Central memory CD8-positive, alpha-beta T cell (primary cell): ENCODE results near the gene PRDM16.

ENCODE experiments used
- ATAC-seq: fragments of 150-1000 bp; cut with Tn5 transposase; replicated peaks from 2 replicates; pipeline ENCODE4 v1.10.0; 2022; ENCODE audit warnings: mild to moderate bottlenecking, moderate FRiP score, moderate number of reproducible peaks; ENCODE audit not compliant: poor library complexity, severe bottlenecking; ENCODE audit errors: extremely low read depth
- DNase-seq, 2 donors: peaks; one replicate each; pipeline ENCODE4 v3.0.0; 2021; ENCODE audit warnings: low spot score in 2 of 2
- H3K27ac Mint-ChIP-seq: one replicate; pipeline ENCODE4 v1.8.0; 2022; ENCODE audit warnings: low read depth, mild to moderate bottlenecking, moderate library complexity, mixed read lengths
- H3K27me3 Mint-ChIP-seq: one replicate; pipeline ENCODE4 v1.8.0; 2022; ENCODE audit warnings: mixed read lengths
- H3K36me3 Mint-ChIP-seq: one replicate; pipeline ENCODE4 v1.8.0; 2022; ENCODE audit warnings: mild to moderate bottlenecking, moderate library complexity, mixed read lengths; ENCODE audit not compliant: insufficient read depth
- H3K4me1 Mint-ChIP-seq: one replicate; pipeline ENCODE4 v1.8.0; 2022; ENCODE audit warnings: mixed read lengths
- H3K4me3 Mint-ChIP-seq: one replicate; pipeline ENCODE4 v1.8.0; 2022; ENCODE audit warnings: mild to moderate bottlenecking, moderate library complexity, mixed read lengths
- H3K9me3 Mint-ChIP-seq: one replicate; pipeline ENCODE4 v1.8.0; 2022; ENCODE audit warnings: mixed read lengths

The PRDM16 gene

GRCh38 chr1:3432306-3432705 is 363.3 kb downstream of the PRDM16 start:
- H3K27ac Mint-ChIP-seq = no peak overlapping the region
- H3K9me3 Mint-ChIP-seq = no peaks in the 10 kb centered on the region
- no peaks in the 10 kb centered on the region for H3K4me1 Mint-ChIP-seq
- DNase-seq = no peak
- H3K36me3 Mint-ChIP-seq = no peaks in the 10 kb centered on the region
- ATAC-seq = no peak
- H3K27me3 Mint-ChIP-seq = no peaks in the 10 kb centered on the region
- no peak overlapping the region for H3K4me3 Mint-ChIP-seq

- no peaks in the 10 kb centered on the region for H3K9me3 Mint-ChIP-seq
- no peaks in the 10 kb centered on the region for H3K4me1 Mint-ChIP-seq
These were observed 364.1 kb downstream of the PRDM16 start for GRCh38 chr1:3433076-3433475.

GRCh38 chr1:3433596-3434320 is 364.8 kb downstream of the PRDM16 start:
- no peaks in the 10 kb centered on the region for H3K27me3 Mint-ChIP-seq
- no peak overlapping the region for H3K4me3 Mint-ChIP-seq
- DNase-seq (no peak), ATAC-seq (no peak)
- H3K4me1 Mint-ChIP-seq = no peaks in the 10 kb centered on the region
- H3K27ac Mint-ChIP-seq = no peak overlapping the region
- H3K36me3 Mint-ChIP-seq = no peaks in the 10 kb centered on the region
- H3K9me3 Mint-ChIP-seq = no peaks in the 10 kb centered on the region

More at GRCh38 chr1:3433076-3433475, 364.1 kb downstream of the PRDM16 start:
- no peak overlapping the region for H3K4me3 Mint-ChIP-seq
- H3K27ac Mint-ChIP-seq = no peak overlapping the region
- no peak for ATAC-seq
- no peaks in the 10 kb centered on the region for H3K36me3 Mint-ChIP-seq
- no peaks in the 10 kb centered on the region for H3K27me3 Mint-ChIP-seq
- no peak for DNase-seq

DNA sequence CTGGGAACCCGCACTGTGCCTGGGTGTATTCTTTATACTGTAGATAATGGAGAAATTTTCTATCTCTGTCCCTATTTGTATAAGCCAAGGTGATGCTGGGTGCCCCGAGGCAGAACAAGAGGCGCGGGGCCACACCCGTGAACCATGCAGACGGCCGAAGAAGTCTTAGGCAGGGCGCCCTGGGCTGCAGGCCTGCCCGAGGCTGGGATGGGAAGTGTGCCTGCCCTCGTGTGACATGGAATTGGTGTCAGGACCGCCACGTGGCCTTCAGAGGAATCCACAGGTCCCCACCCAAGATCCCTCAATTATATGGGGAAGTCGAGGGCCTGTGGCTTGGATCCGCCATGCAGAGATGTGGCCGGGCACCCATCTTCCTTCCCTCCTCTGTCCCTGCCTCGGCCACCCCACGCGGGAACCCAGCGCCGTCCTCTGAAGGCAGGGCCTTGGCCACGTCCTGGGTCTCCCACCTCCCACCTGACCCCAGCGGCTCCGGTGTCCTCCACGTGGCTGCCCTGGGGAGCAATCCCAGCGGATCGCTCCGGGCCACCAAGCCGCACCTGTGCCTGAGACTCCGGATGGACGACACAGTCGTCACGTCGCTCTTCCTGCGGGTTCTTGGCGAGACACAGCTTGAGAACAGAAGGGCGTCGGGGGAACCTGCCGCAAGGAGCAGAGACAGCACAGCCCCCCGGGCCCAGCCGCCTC is 365.6 kb downstream of the PRDM16 start:
- Mint-ChIP-seq H3K4me1 (no peaks in the 10 kb centered on the region), H3K27me3 (no peaks in the 10 kb centered on the region), H3K4me3 (no peak overlapping the region), H3K27ac (no peak overlapping the region), H3K36me3 (no peaks in the 10 kb centered on the region), H3K9me3 (no peaks in the 10 kb centered on the region)
- DNase-seq = no peak
- ATAC-seq = no peak

GRCh38 chr1:3435666-3436065 is 366.7 kb downstream of the PRDM16 start:
- no peaks in the 10 kb centered on the region for H3K9me3 Mint-ChIP-seq
- H3K27ac Mint-ChIP-seq = no peak overlapping the region
- DNase-seq = no peak
- no peaks in the 10 kb centered on the region for H3K4me1 Mint-ChIP-seq
- no peaks in the 10 kb centered on the region for H3K36me3 Mint-ChIP-seq
- no peak for ATAC-seq
- no peak overlapping the region for H3K4me3 Mint-ChIP-seq
- peaks cover 7% of the 10 kb centered on the region for H3K27me3 Mint-ChIP-seq

- Mint-ChIP-seq H3K36me3 (no peaks in the 10 kb centered on the region), H3K9me3 (no peaks in the 10 kb centered on the region), H3K27me3 (peaks cover 14% of the 10 kb centered on the region), H3K4me1 (no peaks in the 10 kb centered on the region), H3K27ac (no peak overlapping the region), H3K4me3 (no peak overlapping the region)
- no peak for DNase-seq
- ATAC-seq = no peak
These were observed 367.4 kb downstream of the PRDM16 start for GRCh38 chr1:3436451-3436850.

DNA sequence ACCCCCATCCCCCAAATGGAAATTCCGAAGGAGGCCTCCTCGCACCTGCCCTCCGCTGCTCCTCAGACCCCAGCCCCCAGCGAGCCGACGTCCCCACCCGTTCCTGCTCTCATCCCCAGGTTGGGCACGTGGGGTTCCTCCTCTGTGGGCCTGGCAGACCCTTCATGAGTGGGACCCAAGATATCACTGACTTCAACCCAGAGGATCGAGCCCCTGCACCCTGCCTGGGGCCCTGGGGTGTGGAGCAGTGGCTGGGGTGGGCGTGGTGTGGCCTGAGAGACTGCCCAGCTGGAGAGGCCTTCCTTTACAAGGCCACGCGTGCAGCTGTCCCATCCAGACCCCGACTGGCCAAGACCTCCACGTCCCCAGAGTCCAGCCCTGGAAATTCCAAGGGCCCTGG is 367.9 kb downstream of the PRDM16 start:
- ATAC-seq (no peak), DNase-seq (no peak)
- peaks cover 19% of the 10 kb centered on the region for H3K27me3 Mint-ChIP-seq
- no peaks in the 10 kb centered on the region for H3K36me3 Mint-ChIP-seq
- no peaks in the 10 kb centered on the region for H3K4me1 Mint-ChIP-seq
- H3K4me3 Mint-ChIP-seq = no peak overlapping the region
- H3K27ac Mint-ChIP-seq = no peak overlapping the region
- H3K9me3 Mint-ChIP-seq = no peaks in the 10 kb centered on the region

DNA sequence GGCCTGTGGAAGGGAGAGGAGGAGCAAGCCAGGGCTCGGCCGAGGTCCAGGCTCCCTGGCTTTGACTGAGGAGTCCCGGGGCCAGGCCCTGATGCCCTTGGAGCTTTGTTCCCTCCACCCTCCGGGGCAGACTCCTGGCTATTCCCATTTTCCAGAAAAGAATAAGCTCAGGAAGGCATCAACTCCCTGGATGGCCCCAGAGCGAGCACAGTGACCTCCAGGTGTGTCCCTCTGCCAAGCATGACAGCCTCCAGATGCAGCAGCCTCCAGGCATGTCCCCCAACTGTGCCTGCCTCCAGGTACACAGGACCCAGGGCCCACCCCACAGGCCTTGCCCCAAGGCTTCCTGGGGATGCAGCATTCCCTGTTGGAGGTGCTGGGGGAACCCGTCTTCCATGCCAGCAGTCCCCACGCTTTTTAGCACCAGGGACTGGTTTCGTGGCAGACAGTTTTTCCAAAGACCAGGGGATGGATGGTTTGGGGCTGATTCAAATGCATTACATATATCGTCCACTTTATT is 369.7 kb downstream of the PRDM16 start:
- no peak overlapping the region for H3K4me3 Mint-ChIP-seq
- no peak overlapping the region for H3K27ac Mint-ChIP-seq
- no peak for DNase-seq
- H3K9me3 Mint-ChIP-seq = no peaks in the 10 kb centered on the region
- H3K36me3 Mint-ChIP-seq = no peaks in the 10 kb centered on the region
- ATAC-seq = no peak
- peaks cover 26% of the 10 kb centered on the region for H3K27me3 Mint-ChIP-seq
- no peaks in the 10 kb centered on the region for H3K4me1 Mint-ChIP-seq

- no peak for DNase-seq
- peaks cover 26% of the 10 kb centered on the region for H3K27me3 Mint-ChIP-seq
- H3K9me3 Mint-ChIP-seq = no peaks in the 10 kb centered on the region
These were observed 370.6 kb downstream of the PRDM16 start for GRCh38 chr1:3439346-3440299.

DNA sequence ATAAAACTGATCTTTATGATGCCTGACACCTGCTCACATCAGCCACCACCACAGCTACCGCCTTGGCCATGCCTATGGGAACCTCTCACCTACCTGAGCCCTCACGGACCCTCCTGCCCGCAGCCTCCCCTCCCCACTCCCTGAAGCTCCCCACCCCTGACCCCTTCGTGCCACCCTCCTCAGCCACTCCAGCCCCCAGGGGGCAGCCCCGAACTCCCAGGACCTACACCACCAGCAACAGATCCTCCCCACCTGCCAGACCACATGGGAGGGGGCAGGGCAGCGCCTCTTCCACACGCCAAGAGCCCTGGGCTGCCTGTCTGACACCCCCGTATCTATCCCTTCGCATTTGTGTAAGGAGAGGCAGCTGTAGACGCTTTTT is 371.3 kb downstream of the PRDM16 start:
- DNase-seq (no peak), ATAC-seq (no peak)
- no peaks in the 10 kb centered on the region for H3K9me3 Mint-ChIP-seq
- no peaks in the 10 kb centered on the region for H3K4me1 Mint-ChIP-seq
- H3K27me3 Mint-ChIP-seq = peaks cover 26% of the 10 kb centered on the region
- H3K4me3 Mint-ChIP-seq = no peak overlapping the region
- no peaks in the 10 kb centered on the region for H3K36me3 Mint-ChIP-seq
- no peak overlapping the region for H3K27ac Mint-ChIP-seq

More at GRCh38 chr1:3439346-3440299, 370.6 kb downstream of the PRDM16 start:
- ATAC-seq = no peak
- Mint-ChIP-seq H3K36me3 (no peaks in the 10 kb centered on the region), H3K4me1 (no peaks in the 10 kb centered on the region), H3K4me3 (no peak overlapping the region), H3K27ac (no peak overlapping the region)

GRCh38 chr1:3440711-3441409 is 371.9 kb downstream of the PRDM16 start:
- Mint-ChIP-seq H3K27ac (no peak overlapping the region), H3K27me3 (peaks cover 26% of the 10 kb centered on the region), H3K9me3 (no peaks in the 10 kb centered on the region), H3K4me1 (no peaks in the 10 kb centered on the region), H3K4me3 (no peak overlapping the region), H3K36me3 (no peaks in the 10 kb centered on the region)
- ATAC-seq (no peak), DNase-seq (no peak)

- no peaks in the 10 kb centered on the region for H3K4me1 Mint-ChIP-seq
These were observed 372.4 kb downstream of the PRDM16 start for GRCh38 chr1:3441410-3441847.

More at GRCh38 chr1:3441410-3441847, 372.4 kb downstream of the PRDM16 start:
- Mint-ChIP-seq H3K4me3 (no peak overlapping the region), H3K27ac (no peak overlapping the region), H3K9me3 (no peaks in the 10 kb centered on the region), H3K36me3 (no peaks in the 10 kb centered on the region), H3K27me3 (peaks cover 26% of the 10 kb centered on the region)
- DNase-seq (no peak), ATAC-seq (no peak)
